GM12873 (cell line): Measurements from ENCODE around the gene PDK2.

Experiments used
- CTCF ChIP-seq: IDR thresholded peaks from 2 replicates; pipeline ENCODE4 v1.5.1; 2012; ENCODE audit warnings: low read depth, mild to moderate bottlenecking, moderate library complexity, low read length, control low read depth; ENCODE audit not compliant: insufficient read depth; ENCODE audit errors: missing control alignments

The PDK2 gene

DNA sequence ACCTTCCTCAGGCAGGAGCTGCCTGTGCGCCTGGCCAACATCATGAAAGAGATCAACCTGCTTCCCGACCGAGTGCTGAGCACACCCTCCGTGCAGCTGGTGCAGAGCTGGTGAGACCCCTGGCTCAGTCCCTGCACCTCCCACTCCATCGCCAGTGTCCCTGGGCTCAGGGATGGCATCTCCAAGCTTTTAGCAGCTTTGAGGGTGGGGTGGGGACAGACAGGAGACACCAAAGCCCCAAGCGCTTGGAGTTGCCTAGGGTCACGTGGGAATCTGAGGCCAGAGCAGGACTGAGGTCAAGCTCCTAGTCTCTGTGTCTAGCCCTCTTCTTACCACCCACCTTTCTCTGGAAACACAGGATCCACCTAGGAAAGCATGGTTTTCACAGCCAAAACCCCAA lies 2.3 kb downstream of the PDK2 start:
- no peak for TF ChIP-seq CTCF

GRCh38 chr17:50097926-50098325 lies 2.8 kb downstream of the PDK2 start:
- no peak for TF ChIP-seq CTCF

- TF ChIP-seq CTCF: no peak
Measured at GRCh38 chr17:50098583-50098982, 3.4 kb downstream of the PDK2 start.

- no peak for TF ChIP-seq CTCF
Measured at GRCh38 chr17:50099003-50099402, 3.9 kb downstream of the PDK2 start.

DNA sequence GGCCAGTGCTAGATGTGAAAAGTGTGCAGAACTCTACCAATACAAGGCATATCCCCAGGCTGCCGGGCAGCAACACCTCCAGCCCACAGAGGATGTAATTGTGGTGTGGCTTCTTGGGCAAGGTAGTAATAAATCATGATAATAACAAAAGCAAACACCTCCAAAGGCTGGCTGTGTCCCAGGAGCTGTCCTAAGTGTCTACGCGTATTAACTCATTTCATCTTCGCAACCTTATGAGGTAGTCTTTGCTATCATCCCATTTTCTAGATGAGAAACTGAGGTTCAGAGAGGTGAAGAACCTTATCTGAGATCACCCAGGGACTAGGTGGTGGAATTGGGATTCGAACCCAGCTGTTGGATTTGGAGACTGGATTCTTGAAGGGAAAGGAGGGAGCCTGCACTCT lies 5.3 kb downstream of the PDK2 start:
- no peak for TF ChIP-seq CTCF

DNA sequence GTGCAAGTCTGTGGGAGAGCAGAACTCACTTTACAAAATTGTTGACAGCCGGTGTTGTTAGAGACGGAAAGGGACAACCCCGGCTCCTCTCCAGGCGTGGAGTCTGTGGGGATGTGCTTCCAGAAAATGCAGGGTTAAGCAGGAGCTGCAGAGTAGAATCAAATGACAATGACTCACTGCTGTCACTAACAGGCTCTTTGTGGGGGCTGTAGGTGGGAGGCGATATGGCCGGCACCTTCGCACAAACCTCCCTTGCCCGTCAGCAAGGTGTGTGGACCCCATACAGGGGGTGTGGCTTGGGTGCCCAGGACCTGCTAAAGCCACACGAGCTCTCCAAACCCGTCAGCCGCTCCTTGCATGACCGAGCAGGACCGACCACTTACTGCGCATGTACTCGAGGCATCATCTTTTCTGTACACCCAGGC lies 5.8 kb downstream of the PDK2 start:
- no peak for TF ChIP-seq CTCF

DNA sequence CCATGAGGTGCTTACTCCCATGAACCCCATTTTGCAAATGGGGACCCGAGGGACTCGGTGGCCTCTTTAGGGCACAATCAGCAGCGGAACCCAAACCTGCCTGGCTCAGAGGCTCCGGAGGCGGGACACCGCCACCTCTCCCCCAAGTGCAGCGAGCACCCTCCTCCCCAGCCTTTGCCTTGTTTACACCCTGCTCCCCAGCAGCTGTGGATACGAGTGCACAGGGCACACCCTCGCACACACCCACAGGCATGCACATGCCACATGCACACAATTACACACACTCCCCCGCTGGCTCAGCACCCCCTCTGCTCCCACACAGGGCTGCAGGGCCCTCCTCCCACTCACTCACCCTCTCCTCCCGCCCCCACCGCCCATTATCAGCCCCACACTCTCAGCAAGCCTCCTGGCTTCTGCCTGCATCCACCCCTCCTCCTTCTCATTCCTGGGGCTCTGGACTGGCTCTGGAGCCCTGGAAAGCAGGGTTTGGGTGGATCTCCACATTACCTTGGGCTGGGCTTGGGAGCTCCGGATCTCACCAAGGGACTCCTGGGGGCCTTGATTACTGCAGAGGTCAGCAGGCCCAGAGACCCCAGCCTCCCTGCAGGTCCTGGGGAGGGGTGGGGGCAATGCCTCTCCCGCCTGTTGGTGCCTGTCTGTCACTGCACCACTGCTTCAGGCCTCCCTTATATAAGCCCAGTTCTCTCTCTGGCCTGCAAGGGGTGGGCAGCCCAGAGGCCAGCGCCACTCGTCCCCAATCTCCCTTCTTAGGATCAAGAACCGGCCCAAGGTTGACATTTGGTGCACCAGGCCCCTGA lies 6.4 kb downstream of the PDK2 start:
- TF ChIP-seq CTCF: no peak
